ENCODE results near the gene ANGPTL8. TPM values are rescaled to one million over a fixed set of nuclear protein-coding genes. Genes with fewer than 3 reads are reported as not detected.

The ANGPTL8 gene
- total and polyA plus RNA-seq, 2 of the 13 experiments (the other 11 are each of a cell fraction or from before 2014, with no cell fraction given) = 27.3 to 243 TPM

DNA sequence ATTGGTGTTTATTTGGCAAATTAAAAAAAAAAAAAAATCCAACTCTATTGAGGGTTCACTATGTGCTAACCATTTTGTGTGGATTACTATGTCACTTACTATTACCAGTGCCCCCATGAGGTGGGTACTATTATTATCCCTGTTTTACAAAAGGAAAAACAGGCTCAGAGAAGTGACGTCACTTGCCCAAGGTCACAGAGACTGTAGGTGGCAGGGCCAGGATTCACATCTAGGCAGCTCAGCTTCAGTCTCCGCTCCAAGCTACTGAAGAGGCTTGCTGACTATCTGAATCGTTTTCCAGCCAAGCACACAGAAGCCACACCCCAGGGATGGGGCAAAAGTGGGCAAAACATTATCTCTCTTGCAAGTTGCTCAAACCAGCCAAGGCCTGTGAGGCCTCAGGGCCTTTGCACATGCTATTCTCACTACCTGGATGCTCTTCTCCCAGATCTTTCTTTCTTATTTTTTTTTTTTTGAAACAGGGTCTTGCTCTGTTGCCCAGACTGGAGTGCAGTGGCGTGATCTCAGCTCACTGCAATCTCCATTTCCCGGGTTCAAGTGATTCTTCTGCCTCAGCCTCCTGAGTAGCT, 4.8 kb upstream of the ANGPTL8 start (continued):
- TF ChIP-seq NFAT5 (CRISPR knock-in tag; IDR thresholded peaks at IDR 0.05) (no peak), ZNF839 (CRISPR knock-in tag; IDR thresholded peaks at IDR 0.05; ENCODE audit: borderline replicate concordance) (no peak), ZNF10 (CRISPR knock-in tag; IDR thresholded peaks at IDR 0.05; ENCODE audit: borderline replicate concordance, low read depth) (no peak), ZNF546 (CRISPR knock-in tag; conservative IDR thresholded peaks at IDR 0.05) (no peak), TAF15 (IDR thresholded peaks at IDR 0.05; ENCODE audit: low read depth, low read length, poor library complexity, severe bottlenecking) (no peak), TBX2 (CRISPR knock-in tag; IDR thresholded peaks at IDR 0.05; ENCODE audit: borderline replicate concordance) (0 out of 2 replicates have a peak, but pooled peaks have one; percentile 17), NFYC (CRISPR knock-in tag; IDR thresholded peaks at IDR 0.05) (no peak), SRSF1 (optimal IDR thresholded peaks at IDR 0.05; ENCODE audit: low read depth, low read length) (no peak), REL (CRISPR knock-in tag; conservative IDR thresholded peaks at IDR 0.05) (no peak), CREB1 (IDR thresholded peaks at IDR 0.05) (peak; percentile 96), CREB1 (CRISPR knock-in tag; IDR thresholded peaks at IDR 0.05) (peak; percentile 41; the same call in 1 of the 2 replicates), TCF12 (IDR thresholded peaks at IDR 0.05) (no peak), TCF12 (CRISPR knock-in tag; IDR thresholded peaks at IDR 0.05) (no peak), ZMYM3 (CRISPR knock-in tag; IDR thresholded peaks at IDR 0.05) (peak; percentile 76), ZNF121 (CRISPR knock-in tag; IDR thresholded peaks at IDR 0.05) (peak; percentile 21; the same call in 1 of the 2 replicates), CHCHD3 (CRISPR knock-in tag; IDR thresholded peaks at IDR 0.05) (no peak), ZFY (CRISPR knock-in tag; IDR thresholded peaks at IDR 0.05) (0 out of 2 replicates have a peak, but pooled peaks have one; percentile 17)

All from HepG2 (cell line).